GM12892 (cell line): Measurements from ENCODE around the gene RNF213.

Experiments used
- POLR2A ChIP-seq: IDR thresholded peaks from 2 replicates; pipeline ENCODE4 v1.6.1; 2011; ENCODE audit warnings: low read depth, low read length, control low read depth
- POLR2AphosphoS5 ChIP-seq: IDR thresholded peaks from 2 replicates; pipeline ENCODE4 v1.6.1; 2011; ENCODE audit warnings: low read depth, low read length, control low read depth
- TAF1 ChIP-seq: IDR thresholded peaks from 2 replicates; pipeline ENCODE4 v1.6.1; 2011; ENCODE audit warnings: low read depth, mild to moderate bottlenecking, control low read depth, low read length, borderline replicate concordance

- TF ChIP-seq POLR2A (no peak), TAF1 (no peak), POLR2AphosphoS5 (no peak)
Measured at GRCh38 chr17:80244871-80245509, 15.7 kb upstream of the RNF213 start.
